Adrenal gland (tissue), 12 donors: Measurements from ENCODE around the gene CDCA7L. TPM values are rescaled to one million over a fixed set of nuclear protein-coding genes. Genes with fewer than 3 reads are reported as not detected.

Experiments used
- DNase-seq, 7 donors: peaks; one replicate each; pipeline ENCODE4 v3.0.0-alpha.2; 2019 to 2020
- H3K27ac ChIP-seq, 5 donors: fragments of 200-600 bp; sonication (generic) in 4 of 5; 1 replicate in 3 of 5; 2 replicates in 2 of 5; pipeline versions ENCODE4 v1.5.1 to v1.8.0; 2016 to 2020; ENCODE audit warnings: mild to moderate bottlenecking in 1 of 5
- H3K27me3 ChIP-seq: fragments of 200-600 bp; 2 replicates; pipeline ENCODE4 v1.8.0; 2021
- H3K36me3 ChIP-seq, 2 donors: fragments of 200-600 bp; replicated peaks in 1 of 2; 1 replicate in 1 of 2; 2 replicates in 1 of 2; pipeline versions ENCODE4 v1.5.1 to v1.8.0; 2018 to 2022
- H3K4me1 ChIP-seq, 2 donors: fragments of 200-600 bp; replicated peaks in 1 of 2; 1 replicate in 1 of 2; 2 replicates in 1 of 2; pipeline versions ENCODE4 v1.5.1 to v1.8.0; 2018 to 2021
- H3K4me3 ChIP-seq, 4 donors: fragments of 200-600 bp; sonication (generic) in 3 of 4; one replicate each; pipeline ENCODE4 v1.5.1; 2016 to 2018
- H3K9me3 ChIP-seq, 3 donors: fragments of 200-600 bp; sonication (generic) in 1 of 3; replicated peaks in 1 of 3; 1 replicate in 2 of 3; 2 replicates in 1 of 3; pipeline versions ENCODE4 v1.5.1 to v1.8.0; 2016 to 2021
- POLR2A ChIP-seq, 2 donors: fragments of 450-650 bp; IDR thresholded peaks; one replicate each; pipeline ENCODE4 v1.6.1; 2017; ENCODE audit warnings: antibody characterized with exemption in 2 of 2, mild to moderate bottlenecking in 2 of 2, moderate library complexity in 1 of 2
- WGBS, 4 donors: extraction: QIAGEN DNeasy Blood & Tissue Kit in 2 of 4; methylation state at CpG; one replicate each; pipeline versions ENCODE4 v1.1.5 to v1.1.7; 2013 to 2017; 5-methylcytosine and 5-hydroxymethylcytosine counted together
- intact Hi-C, 2 donors: fragments of 100-400 bp; cut with DNase I; formaldehyde crosslinking; loops; one replicate each; pipeline versions ENCODE4 v1.14.1 to v1.15.0; 2022 to 2023
- polyA plus RNA-seq, 3 donors: library from polyadenylated mRNA; stranded (reverse); fragments of 200-250 nt in 2 of 3; fragments of 350-450 nt in 1 of 3; fragmentation: Illumina TruSeq in 1 of 3; extraction: RNeasy Lipid Tissue Mini Kit (QIAGEN cat#74804) in 1 of 3; gene quantifications; one replicate each; pipeline ENCODE4 v1.2.3, GENCODE V29; 2013 to 2014
- total RNA-seq, 9 donors: library from RNA; depleted of rRNA in 4 of 9; stranded (reverse); fragments of >200 nt in 4 of 9; fragments of 120-200 nt in 1 of 9; fragmentation: NEBNext Ultra II Directional in 1 of 9; extraction: Animal tissue kit (Norgen Biotek cat#: 25700) in 1 of 9; gene quantifications; one replicate each; pipeline versions ENCODE4 v1.1.0 to v1.2.4, GENCODE V29; 2013 to 2023
- TF ChIP-seq, protein P1 (sequence below), 6 experiments: fragments of 450-650 bp in 4 of 6; fragments of 200-600 bp in 2 of 6; sonication (generic) in 1 of 6; IDR thresholded peaks; 1 replicate in 5 of 6; 2 replicates in 1 of 6; pipeline versions ENCODE4 v1.5.1 to v1.8.0; 2016 to 2021; ENCODE audit warnings: antibody characterized with exemption in 6 of 6, mild to moderate bottlenecking in 2 of 6, moderate library complexity in 1 of 6
- donor health status: healthy with polysubstance abuse.
- donor health status: Bipolar disorder and iron deficiency.
- donor health status: DM: yes; HTN: yes; CAD: no.
- donor health status: DM: no; HTN: no; CAD: no.
- donor health status: DM: no; HTN: no; CAD: no.
- donor health status: DM: yes; HTN: yes; CAD: no.

CDCA7L gene
- total and polyA plus RNA-seq, 12 donors: 0.88 to 12.4 (median 1.7) TPM

DNA sequence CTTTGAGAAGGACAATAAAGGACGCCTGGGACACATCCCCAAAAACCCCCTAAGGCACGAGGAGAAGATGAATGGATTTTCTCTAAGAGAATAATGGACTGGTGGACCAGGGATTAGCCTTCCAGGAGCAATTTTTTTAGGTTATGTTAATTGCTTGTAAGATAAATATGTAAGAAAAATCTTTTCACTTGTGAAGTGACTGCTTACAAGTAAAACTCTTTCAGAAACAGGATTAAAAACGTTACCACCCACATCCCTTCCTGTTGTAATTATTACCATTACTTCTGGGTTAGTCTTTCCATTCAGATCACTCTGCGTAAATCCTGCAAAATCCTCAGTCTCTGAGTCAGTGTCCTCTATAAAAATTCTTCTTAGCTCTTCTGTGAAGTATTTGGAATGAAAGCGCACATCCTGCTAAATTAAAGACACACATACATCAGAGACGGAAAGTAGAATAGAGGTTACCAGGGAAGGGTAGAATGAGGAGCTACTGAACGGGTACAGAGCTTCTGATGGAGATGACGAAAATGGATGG, 34.3 kb downstream of the CDCA7L start:
- H3K36me3 ChIP-seq: no peaks in the 10 kb centered on the region
- no peaks in the 10 kb centered on the region for H3K4me1 ChIP-seq
- intact Hi-C loops: no loop called here
- TF ChIP-seq, protein P1, sequence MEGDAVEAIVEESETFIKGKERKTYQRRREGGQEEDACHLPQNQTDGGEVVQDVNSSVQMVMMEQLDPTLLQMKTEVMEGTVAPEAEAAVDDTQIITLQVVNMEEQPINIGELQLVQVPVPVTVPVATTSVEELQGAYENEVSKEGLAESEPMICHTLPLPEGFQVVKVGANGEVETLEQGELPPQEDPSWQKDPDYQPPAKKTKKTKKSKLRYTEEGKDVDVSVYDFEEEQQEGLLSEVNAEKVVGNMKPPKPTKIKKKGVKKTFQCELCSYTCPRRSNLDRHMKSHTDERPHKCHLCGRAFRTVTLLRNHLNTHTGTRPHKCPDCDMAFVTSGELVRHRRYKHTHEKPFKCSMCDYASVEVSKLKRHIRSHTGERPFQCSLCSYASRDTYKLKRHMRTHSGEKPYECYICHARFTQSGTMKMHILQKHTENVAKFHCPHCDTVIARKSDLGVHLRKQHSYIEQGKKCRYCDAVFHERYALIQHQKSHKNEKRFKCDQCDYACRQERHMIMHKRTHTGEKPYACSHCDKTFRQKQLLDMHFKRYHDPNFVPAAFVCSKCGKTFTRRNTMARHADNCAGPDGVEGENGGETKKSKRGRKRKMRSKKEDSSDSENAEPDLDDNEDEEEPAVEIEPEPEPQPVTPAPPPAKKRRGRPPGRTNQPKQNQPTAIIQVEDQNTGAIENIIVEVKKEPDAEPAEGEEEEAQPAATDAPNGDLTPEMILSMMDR (IDR thresholded peaks at IDR 0.05): no peak
- no peak for TF ChIP-seq POLR2A (IDR thresholded peaks at IDR 0.05)
- H3K27me3 ChIP-seq: no peaks in the 10 kb centered on the region
- H3K9me3 ChIP-seq: no peaks in the 10 kb centered on the region
- no peak overlapping the region for H3K27ac ChIP-seq
- DNase-seq: no peak
- H3K4me3 ChIP-seq: no peak overlapping the region
- WGBS, 4 donors: 85 to 88% (median 86%) methylated on average over 8 of the region's 8 CpGs

DNA sequence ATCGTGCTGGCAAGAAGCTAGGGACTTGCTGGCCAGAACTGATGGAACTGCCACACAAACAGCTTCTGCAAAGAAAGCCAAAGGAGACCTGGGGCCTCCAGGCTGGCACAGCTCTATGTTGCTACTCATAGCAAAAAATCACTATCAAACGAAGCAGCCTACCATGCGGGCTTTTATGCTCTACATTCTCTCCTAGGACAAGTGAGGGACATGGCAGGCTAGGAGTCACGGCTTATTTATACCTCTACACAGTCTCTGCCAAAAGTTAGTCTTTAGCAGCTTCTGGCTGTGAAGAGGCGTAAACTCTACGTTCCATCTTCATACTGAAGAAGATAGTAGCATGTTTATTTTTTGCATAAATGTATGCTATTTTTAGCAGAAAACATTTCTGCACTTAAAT, 35.4 kb downstream of the CDCA7L start:
- H3K27ac ChIP-seq: no peak overlapping the region
- no peak for TF ChIP-seq POLR2A (IDR thresholded peaks at IDR 0.05)
- TF ChIP-seq, protein P1 (IDR thresholded peaks at IDR 0.05): no peak
- no peak for DNase-seq
- H3K27me3 ChIP-seq: no peaks in the 10 kb centered on the region
- no peaks in the 10 kb centered on the region for H3K9me3 ChIP-seq
- H3K4me1 ChIP-seq: no peaks in the 10 kb centered on the region
- intact Hi-C loops: no loop called here
- no peaks in the 10 kb centered on the region for H3K36me3 ChIP-seq
- WGBS, 4 donors: 81 to 96% (median 91%) methylated on average over 6 of the region's 6 CpGs
- H3K4me3 ChIP-seq: no peak overlapping the region

DNA sequence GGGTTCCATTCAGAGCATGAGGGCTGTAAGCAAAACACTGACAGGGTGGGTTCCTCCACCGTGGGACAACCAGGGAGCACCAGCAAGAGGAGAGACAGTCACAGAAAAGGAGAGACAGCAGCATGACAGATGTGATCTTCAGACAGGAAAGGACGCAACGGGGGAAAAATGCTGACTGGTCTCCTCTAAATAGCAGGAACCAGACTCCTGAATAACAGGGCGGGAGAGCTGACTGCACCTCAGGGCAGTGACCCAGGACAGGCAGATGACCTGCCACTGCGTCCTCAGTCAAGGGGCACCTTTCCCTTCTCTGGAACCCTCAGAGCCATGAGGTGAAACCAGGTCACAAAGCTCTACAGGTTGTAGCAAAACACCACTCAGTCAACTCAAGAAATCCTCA, 37.0 kb downstream of the CDCA7L start:
- Histone ChIP-seq H3K27me3 (no peaks in the 10 kb centered on the region), H3K36me3 (no peaks in the 10 kb centered on the region), H3K4me1 (no peaks in the 10 kb centered on the region), H3K27ac (no peak overlapping the region), H3K9me3 (no peaks in the 10 kb centered on the region), H3K4me3 (no peak overlapping the region)
- whole genome bisulfite sequencing, 4 donors: 83 to 87% (median 86%) methylated on average over 5 of the region's 5 CpGs
- no peak for DNase-seq
- no peak for TF ChIP-seq POLR2A (IDR thresholded peaks at IDR 0.05)
- intact Hi-C loops: no loop called here

DNA sequence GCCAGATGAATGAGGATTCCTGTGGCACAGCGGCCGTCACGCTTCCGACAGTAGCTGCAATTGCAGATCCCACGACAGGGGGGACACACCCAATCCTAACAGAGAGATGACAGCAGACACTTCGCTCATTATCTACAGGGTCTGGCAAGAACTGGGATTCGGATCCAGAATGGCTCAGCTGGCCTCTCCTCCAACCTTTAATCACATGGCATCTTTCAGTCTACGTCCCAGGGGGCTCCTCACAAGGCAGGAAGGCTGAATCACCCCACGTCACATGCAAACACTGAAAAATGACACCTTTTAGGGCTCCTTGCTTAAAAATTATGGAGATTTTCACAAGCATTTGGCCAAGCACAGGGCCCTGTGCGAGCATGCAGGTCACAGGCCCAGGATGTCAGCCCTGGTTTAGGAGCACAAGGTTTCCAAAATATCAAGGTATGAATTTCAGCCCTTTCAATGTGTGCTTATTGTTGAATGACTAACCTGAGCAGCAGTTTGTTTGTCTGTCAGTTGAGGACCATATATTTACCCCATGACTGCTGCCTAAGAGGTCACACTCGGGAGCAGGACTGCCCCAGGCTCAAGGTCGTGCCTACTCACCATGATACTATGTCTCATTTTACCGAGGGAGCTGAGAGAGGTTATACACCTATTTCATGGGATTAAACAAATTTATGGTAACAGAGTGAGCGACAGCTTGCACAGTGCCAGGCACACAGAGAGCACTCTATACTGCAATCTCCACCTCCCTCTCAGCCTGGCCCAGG, 42.5 kb downstream of the CDCA7L start:
- H3K27ac ChIP-seq: no peak overlapping the region
- WGBS, 4 donors: 86 to 92% (median 89%) methylated on average over 11 to 14 of the region's 14 CpGs
- no peaks in the 10 kb centered on the region for H3K36me3 ChIP-seq
- H3K4me3 ChIP-seq: no peak overlapping the region
- no peaks in the 10 kb centered on the region for H3K9me3 ChIP-seq
- no peaks in the 10 kb centered on the region for H3K27me3 ChIP-seq
- intact Hi-C loops: no loop called here
- H3K4me1 ChIP-seq: no peaks in the 10 kb centered on the region
- DNase-seq: no peak
- TF ChIP-seq, protein P1 (IDR thresholded peaks at IDR 0.05): no peak
- no peak for TF ChIP-seq POLR2A (IDR thresholded peaks at IDR 0.05)

DNA sequence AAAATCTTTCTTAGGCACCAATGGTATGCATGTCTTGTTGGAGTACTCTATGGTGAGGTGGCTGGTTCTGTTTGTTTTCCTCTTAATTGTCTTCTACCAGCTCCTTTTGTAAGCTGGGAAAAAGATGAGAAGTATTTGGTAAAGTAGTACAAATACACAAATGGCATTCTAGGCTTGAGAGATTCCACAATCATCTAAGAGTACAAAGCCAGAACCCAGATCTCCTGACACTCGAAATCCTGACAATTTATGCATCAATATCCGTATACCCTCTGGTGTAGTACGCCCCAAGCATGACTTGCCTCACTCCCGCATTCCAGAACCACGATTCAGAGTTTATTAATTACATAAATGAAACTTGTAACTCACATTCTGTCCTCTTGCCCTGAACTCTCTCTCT, 43.5 kb downstream of the CDCA7L start:
- TF ChIP-seq, protein P1 (IDR thresholded peaks at IDR 0.05): no peak
- TF ChIP-seq POLR2A (IDR thresholded peaks at IDR 0.05): no peak
- Histone ChIP-seq H3K4me3 (no peak overlapping the region), H3K27ac (no peak overlapping the region), H3K4me1 (no peaks in the 10 kb centered on the region), H3K36me3 (no peaks in the 10 kb centered on the region), H3K9me3 (no peaks in the 10 kb centered on the region), H3K27me3 (no peaks in the 10 kb centered on the region)
- intact Hi-C loops: no loop called here
- DNase-seq: no peak
- WGBS, 4 donors: 86 to 94% (median 90%) methylated on average over 5 of the region's 5 CpGs
